Body of pancreas (tissue), 4 donors: ENCODE results near the gene NME7. TPM values are rescaled to one million over a fixed set of nuclear protein-coding genes. Genes with fewer than 3 reads are reported as not detected.
"Not testable (repeated sequence)": the region's sequence is repeated elsewhere in the genome, so short reads cannot be mapped to it uniquely, and the experiment has no call there.

Experiments
- ATAC-seq: fragments of 150-250 bp; one replicate; pipeline ENCODE4 v1.9.1; 2016
- DNase-seq, 4 donors: peaks; one replicate each; pipeline ENCODE4 v3.0.0-alpha.2; 2019
- H3K27ac ChIP-seq, 4 donors: fragments of 200-600 bp; sonication (generic); 1 replicate in 3 of 4; 2 replicates in 1 of 4; pipeline versions ENCODE4 v1.5.1 to v1.6.1; 2016 to 2019; ENCODE audit warnings: mild to moderate bottlenecking in 1 of 4, mixed read lengths in 1 of 4, moderate library complexity in 1 of 4
- H3K27me3 ChIP-seq, 2 donors: fragments of 200-600 bp; sonication (generic); one replicate each; pipeline ENCODE4 v1.6.0; 2016; ENCODE audit warnings: mild to moderate bottlenecking in 1 of 2
- H3K36me3 ChIP-seq, 2 donors: fragments of 200-600 bp; sonication (generic); replicated peaks in 1 of 2; 2 replicates each; pipeline ENCODE4 v1.5.1; 2016; ENCODE audit warnings: low read depth in 2 of 2; ENCODE audit not compliant: insufficient read depth in 1 of 2
- H3K4me1 ChIP-seq: fragments of 200-600 bp; sonication (generic); one replicate; pipeline ENCODE4 v1.6.0; 2016
- H3K4me3 ChIP-seq, 2 donors: fragments of 200-600 bp; sonication (generic); 1 replicate in 1 of 2; 2 replicates in 1 of 2; pipeline ENCODE4 v1.5.1; 2016 to 2019
- H3K9me3 ChIP-seq, 3 donors: fragments of 200-600 bp; sonication (generic); 1 replicate in 2 of 3; 2 replicates in 1 of 3; pipeline ENCODE4 v1.5.1; 2016
- POLR2A ChIP-seq, 3 donors: fragments of 450-650 bp; IDR thresholded peaks; one replicate each; pipeline ENCODE4 v1.6.1; 2016; ENCODE audit warnings: antibody characterized with exemption in 3 of 3, mild to moderate bottlenecking in 2 of 3
- WGBS, 2 donors: methylation state at CpG; one replicate each; pipeline ENCODE4 v1.1.5; 2017; 5-methylcytosine and 5-hydroxymethylcytosine counted together
- intact Hi-C: fragments of 100-400 bp; cut with DNase I; formaldehyde crosslinking; loops from one replicate; pipeline ENCODE4 v1.15.1; 2023
- total RNA-seq, 2 donors: library from RNA; depleted of rRNA; stranded (reverse); fragments of >200 nt; gene quantifications; one replicate each; pipeline ENCODE4 v1.1.0, GENCODE V29; 2016
- TF ChIP-seq, protein P1 (sequence below), 7 experiments: fragments of 450-650 bp in 4 of 7; fragments of 200-600 bp in 3 of 7; sonication (generic) in 3 of 7; IDR thresholded peaks; one replicate each; pipeline ENCODE4 v1.5.1; 2016 to 2019; ENCODE audit warnings: antibody characterized with exemption in 7 of 7

NME7 gene
- total RNA-seq, 2 donors from 2014 or later = 8.9 to 23.9 TPM

DNA sequence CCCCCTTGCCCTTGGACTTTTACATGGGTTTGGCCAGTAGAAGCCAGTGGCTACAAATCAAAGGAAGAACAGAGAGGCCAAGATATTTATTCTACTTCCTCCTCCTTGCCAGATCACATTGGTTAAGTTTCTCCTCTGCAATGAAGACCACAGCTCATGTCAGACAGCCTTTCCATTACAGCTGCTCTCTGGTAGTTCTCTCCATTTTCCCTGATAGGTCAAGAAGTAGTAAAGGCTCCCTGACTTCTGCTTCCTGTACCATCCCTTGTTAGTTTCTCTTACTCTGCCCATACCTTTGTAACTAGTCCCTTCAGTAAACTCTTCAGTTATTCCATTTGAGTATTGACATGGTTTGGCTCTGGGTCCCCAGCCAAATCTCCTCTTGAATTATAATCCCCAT lies 27.8 kb downstream of the NME7 start:
- no peaks in the 10 kb centered on the region for H3K4me1 ChIP-seq
- ATAC-seq (no peak), DNase-seq (no peak)
- H3K27ac ChIP-seq = no peak overlapping the region
- no peaks in the 10 kb centered on the region for H3K27me3 ChIP-seq
- no peak overlapping the region for H3K4me3 ChIP-seq
- intact Hi-C loops = loop anchor here (10.0 kb wide), 1 partner anchor 735 kb away; no protein-coding TSS in a partner anchor
- TF ChIP-seq POLR2A (IDR thresholded peaks at IDR 0.05) = no peak
- TF ChIP-seq, protein P1, sequence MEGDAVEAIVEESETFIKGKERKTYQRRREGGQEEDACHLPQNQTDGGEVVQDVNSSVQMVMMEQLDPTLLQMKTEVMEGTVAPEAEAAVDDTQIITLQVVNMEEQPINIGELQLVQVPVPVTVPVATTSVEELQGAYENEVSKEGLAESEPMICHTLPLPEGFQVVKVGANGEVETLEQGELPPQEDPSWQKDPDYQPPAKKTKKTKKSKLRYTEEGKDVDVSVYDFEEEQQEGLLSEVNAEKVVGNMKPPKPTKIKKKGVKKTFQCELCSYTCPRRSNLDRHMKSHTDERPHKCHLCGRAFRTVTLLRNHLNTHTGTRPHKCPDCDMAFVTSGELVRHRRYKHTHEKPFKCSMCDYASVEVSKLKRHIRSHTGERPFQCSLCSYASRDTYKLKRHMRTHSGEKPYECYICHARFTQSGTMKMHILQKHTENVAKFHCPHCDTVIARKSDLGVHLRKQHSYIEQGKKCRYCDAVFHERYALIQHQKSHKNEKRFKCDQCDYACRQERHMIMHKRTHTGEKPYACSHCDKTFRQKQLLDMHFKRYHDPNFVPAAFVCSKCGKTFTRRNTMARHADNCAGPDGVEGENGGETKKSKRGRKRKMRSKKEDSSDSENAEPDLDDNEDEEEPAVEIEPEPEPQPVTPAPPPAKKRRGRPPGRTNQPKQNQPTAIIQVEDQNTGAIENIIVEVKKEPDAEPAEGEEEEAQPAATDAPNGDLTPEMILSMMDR (IDR thresholded peaks at IDR 0.05) = no peak
- no peaks in the 10 kb centered on the region for H3K36me3 ChIP-seq
- no peaks in the 10 kb centered on the region for H3K9me3 ChIP-seq

DNA sequence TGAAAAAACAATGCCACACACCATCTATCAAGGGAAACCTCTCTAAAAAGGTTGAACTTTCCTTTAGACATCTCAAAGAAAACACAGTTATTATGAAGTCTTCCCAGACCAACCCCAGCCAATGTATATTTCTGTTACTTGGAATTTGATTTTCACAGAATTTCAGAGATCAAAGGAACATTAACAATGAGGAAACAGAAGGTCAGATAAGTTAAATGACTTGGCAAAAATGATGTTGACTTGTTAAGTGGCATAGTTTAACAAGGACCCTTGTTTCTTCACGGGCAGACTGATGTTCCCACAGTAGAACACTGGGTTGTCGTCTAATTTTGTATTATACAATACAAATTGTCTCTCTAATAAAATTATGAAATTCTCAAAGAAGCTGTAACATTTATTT lies 29.0 kb downstream of the NME7 start:
- WGBS, 2 donors = 55 to 63% methylated on average over 2 of the region's 2 CpGs
- no peaks in the 10 kb centered on the region for H3K36me3 ChIP-seq
- no peaks in the 10 kb centered on the region for H3K4me1 ChIP-seq
- no peak for ATAC-seq
- H3K27me3 ChIP-seq = no peaks in the 10 kb centered on the region
- TF ChIP-seq, protein P1 (IDR thresholded peaks at IDR 0.05) = no peak
- TF ChIP-seq POLR2A (IDR thresholded peaks at IDR 0.05) = no peak
- intact Hi-C loops = no loop called here
- no peak for DNase-seq
- H3K9me3 ChIP-seq = no peaks in the 10 kb centered on the region
- H3K4me3 ChIP-seq = no peak overlapping the region
- no peak overlapping the region for H3K27ac ChIP-seq

DNA sequence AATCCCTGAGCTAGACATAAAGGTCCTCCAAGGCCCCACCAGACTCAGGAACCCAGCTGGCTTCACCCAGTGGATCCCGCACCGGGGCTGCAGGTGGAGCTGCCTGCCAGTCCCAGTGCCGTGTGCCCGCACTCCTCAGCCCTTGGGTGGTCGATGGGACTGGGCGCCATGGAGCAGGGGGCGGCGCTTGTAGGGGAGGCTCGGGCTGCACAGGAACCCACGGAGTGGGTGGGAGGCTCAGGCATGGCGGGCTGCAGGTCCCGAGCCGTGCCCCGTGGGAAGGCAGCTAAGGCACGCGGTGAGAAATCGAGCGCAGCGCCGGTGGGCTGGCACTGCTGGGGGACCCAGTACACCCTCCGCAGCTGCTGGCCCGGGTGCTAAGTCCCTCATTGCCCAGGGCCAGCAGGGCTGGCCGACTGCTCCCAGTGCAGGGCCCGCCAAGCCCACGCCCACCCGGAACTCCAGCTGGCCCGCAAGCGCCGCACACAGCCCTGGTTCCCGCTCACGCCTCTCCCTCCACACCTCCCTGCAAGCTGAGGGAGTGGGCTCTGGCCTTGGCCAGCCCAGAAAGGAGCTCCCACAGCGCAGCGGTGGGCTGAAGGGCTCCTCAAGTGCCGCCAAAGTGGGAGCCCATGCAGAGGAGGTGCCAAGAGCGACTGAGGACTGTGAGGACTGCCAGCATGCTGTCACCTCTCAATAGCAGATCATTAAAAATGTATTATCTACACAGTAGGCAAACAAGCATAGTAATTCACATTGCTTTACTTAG lies 30.5 kb downstream of the NME7 start:
- WGBS, 2 donors = 95% methylated on average over 4 to 35 of the region's 35 CpGs
- DNase-seq, H3K36me3 ChIP-seq, H3K27ac ChIP-seq, H3K9me3 ChIP-seq, H3K4me3 ChIP-seq, H3K27me3 ChIP-seq, ATAC-seq, intact Hi-C loops, H3K4me1 ChIP-seq: not testable (repeated sequence)

DNA sequence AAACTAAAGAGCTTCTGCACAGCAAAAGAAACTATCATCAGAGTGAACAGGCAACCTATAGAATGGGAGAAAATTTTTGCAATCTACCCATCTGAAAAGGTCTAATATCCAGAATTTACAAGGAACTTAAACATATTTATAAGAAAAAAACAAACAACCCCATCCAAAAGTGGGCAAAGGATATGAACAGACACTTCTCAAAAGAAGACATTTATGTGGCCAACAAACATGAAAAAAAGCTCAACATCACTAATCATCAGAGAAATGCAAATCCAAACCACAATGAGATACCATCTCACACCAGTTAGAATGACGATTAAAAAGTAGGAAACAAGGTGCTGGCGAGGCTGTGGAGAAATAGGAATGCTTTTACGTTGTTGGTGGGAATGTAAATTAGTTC lies 32.9 kb downstream of the NME7 start:
- H3K9me3 ChIP-seq, intact Hi-C loops, ATAC-seq, H3K27me3 ChIP-seq, H3K4me1 ChIP-seq, H3K36me3 ChIP-seq, DNase-seq, H3K27ac ChIP-seq, H3K4me3 ChIP-seq: not testable (repeated sequence)
- WGBS, 2 donors = 89 to 95% methylated on average over 3 of the region's 3 CpGs

DNA sequence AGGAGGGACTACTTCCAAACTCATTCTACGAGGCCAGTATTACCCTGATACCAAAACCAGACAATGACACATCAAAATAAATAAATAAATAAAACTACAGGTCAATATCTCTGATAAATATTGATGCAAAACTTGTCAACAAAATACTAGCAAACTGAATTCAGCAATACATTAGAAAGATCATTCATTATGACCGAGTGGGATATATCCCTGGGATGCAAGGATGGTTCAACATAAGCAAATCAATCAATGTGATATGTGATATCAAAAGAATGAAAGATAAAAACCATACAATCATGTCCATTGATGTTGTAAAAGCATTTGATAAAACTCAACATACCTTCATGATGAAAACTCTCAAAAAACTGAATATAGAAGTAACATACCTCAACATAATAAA lies 36.7 kb downstream of the NME7 start:
- no peak overlapping the region for H3K4me3 ChIP-seq
- intact Hi-C loops = no loop called here
- ATAC-seq (no peak), DNase-seq (no peak)
- no peak overlapping the region for H3K27ac ChIP-seq
- no peaks in the 10 kb centered on the region for H3K27me3 ChIP-seq
- TF ChIP-seq, protein P1 (IDR thresholded peaks at IDR 0.05) = no peak
- 96 to 98% methylated on average over 2 of the region's 2 CpGs for WGBS, 2 donors
- peaks cover 4% of the 10 kb centered on the region for H3K4me1 ChIP-seq
- H3K9me3 ChIP-seq = no peaks in the 10 kb centered on the region
- H3K36me3 ChIP-seq = no peaks in the 10 kb centered on the region

DNA sequence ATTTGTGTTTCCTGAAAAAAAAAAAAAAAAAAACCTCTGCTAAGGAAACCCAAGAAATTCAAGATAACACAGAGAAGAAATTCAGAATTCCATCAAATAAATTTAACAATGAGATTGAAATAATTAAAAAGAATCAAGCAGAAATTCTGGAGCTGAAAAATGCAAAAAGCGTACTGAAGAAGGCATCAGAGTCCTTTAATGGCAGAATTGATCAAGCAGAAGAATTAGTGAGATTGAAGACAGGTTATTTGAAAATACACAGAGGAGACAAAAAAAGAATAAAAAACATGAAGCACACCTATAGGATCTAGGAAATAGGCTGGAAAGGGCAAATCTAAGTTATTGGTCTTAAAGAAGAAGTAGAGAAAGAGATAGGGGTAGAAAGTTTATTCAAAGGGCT lies 38.2 kb downstream of the NME7 start:
- intact Hi-C loops = no loop called here
- Histone ChIP-seq H3K27ac (no peak overlapping the region), H3K27me3 (no peaks in the 10 kb centered on the region), H3K4me3 (no peak overlapping the region), H3K36me3 (no peaks in the 10 kb centered on the region), H3K4me1 (peaks cover 4% of the 10 kb centered on the region), H3K9me3 (no peaks in the 10 kb centered on the region)
- ATAC-seq (no peak), DNase-seq (no peak)
- no peak for TF ChIP-seq POLR2A (IDR thresholded peaks at IDR 0.05)
- TF ChIP-seq, protein P1 (IDR thresholded peaks at IDR 0.05) = no peak
- WGBS, 2 donors = 96 to 97% methylated on average over 1 of the region's 1 CpG
